GM21381 (cell line): ENCODE measurements around the gene DSP.

ENCODE experiments used
- ATAC-seq: cut with Tn5 transposase; IDR thresholded peaks from one replicate; pipeline ENCODE4 v1.9.1; 2021; ENCODE audit warnings: mild to moderate bottlenecking, moderate library complexity; ENCODE audit not compliant: unreplicated experiment

Gene DSP

DNA sequence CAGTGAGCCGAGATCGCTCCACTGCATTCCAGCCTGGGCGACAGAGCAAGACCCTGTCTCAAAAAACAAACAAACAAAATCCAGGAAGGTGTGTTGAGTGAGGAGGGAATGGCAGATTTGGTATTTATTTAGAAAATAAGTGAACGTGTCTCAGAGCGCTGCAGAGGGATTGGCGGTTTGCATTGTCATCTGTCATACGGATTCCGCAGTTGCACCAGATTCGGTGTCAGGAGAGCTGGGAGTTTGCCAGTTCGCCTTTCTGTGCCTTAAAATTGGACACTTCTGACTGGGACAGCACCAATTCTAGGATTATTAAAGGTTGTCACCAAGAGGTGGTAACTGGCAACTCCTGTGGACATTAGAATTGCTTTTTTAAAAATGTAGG lies 49.4 kb downstream of the DSP start:
- no peak for ATAC-seq

- no peak for ATAC-seq
Observed at GRCh38 chr6:7591770-7592169, 50.3 kb downstream of the DSP start.

DNA sequence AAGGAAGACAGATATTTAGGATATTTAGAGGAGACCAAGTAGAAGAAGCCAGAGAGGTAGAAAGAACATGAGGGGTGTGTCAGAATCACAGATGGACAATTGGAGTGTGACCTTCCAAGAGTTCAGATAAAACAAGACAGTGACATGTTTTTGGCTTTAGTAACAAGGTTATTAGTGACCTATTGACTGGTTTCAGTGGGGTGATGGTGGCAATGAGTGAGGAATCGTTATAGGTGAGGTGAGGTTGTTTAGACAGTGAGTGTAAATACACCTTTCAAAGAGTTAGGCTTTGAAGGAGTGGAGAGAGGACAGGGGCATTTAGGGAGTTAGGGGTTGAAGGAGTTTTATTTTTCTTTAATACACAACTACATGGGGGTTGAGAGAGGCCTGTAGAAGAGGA lies 51.8 kb downstream of the DSP start:
- no peak for ATAC-seq

GRCh38 chr6:7594579-7595125 lies 53.2 kb downstream of the DSP start:
- no peak for ATAC-seq

- ATAC-seq, result peak; percentile 23
Observed at GRCh38 chr6:7604003-7604402, 62.5 kb downstream of the DSP start.

- ATAC-seq, result peak; percentile 79
Observed at GRCh38 chr6:7604506-7604905, 63.0 kb downstream of the DSP start.

- no peak for ATAC-seq
Observed at GRCh38 chr6:7615611-7616383, 74.3 kb downstream of the DSP start.

DNA sequence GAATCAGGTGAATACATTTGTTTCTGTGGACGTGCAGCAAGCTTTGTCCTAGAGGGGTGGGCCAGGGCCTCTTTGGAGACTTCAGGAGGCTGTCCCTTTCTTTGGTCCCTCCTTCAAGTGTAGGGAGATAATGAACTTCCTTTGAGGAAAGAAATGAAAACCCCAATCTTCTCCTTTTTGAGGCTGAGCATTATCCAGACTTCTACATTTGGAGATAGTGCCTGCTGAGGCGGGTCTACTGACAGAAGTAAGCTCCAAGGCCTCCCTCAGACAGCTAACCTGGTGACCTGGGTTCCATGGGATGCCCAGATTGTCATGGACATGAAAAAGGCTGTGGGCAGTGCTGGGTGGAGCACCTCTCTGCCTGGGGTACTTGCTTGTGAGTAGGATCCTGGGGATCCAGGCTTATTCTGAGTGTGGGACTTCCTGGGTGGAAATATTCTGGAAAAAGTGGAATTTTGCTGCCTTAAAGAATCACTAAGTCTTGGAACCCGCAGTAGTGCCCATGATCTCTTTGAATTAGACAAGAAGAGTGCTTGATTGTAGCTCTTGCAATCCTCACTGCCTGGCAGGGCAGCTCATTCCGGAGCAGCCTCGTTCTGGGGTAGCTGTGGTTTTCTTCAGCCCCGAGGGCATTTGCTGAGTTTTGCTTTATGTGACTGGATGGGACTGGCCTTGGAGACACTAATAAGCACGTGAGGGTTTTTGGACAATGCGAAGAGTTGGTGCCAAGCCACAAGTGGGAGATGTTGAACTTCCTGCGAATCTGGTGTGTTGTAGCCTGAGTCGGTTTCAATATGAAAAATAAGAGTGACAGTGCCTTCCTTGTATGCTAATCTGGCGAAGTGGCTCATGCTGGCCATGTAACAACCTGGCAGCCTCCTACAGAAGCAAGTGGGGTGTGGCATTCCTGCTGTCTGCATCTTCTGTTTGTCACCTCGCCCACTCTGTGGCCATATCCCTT lies 76.6 kb downstream of the DSP start:
- ATAC-seq, result peak; percentile 54

GRCh38 chr6:7621761-7622160 lies 80.3 kb downstream of the DSP start:
- no peak for ATAC-seq

- ATAC-seq, result no peak
Observed at GRCh38 chr6:7624796-7625710, 83.6 kb downstream of the DSP start.

DNA sequence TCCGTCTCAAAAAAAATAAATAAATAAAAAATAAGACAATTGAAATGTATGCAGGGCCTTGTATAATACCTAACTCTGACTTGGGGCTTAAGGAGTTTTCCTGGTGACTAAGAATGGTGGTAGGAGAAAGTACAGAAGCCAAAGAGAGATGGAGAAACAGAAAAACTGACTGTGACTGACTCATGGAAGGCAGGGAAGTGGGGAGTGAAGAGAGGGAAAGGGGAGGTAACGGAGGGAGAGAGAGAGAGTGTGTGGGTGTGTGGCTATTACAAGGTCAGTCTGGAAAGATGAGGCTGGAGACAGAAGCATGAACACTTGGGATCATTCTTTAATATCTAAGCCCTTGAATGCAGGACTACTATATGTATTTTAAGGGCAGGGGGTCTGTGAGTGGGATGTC lies 87.0 kb downstream of the DSP start:
- no peak for ATAC-seq

- ATAC-seq, result no peak
Observed at GRCh38 chr6:7628909-7629308, 87.4 kb downstream of the DSP start.

DNA sequence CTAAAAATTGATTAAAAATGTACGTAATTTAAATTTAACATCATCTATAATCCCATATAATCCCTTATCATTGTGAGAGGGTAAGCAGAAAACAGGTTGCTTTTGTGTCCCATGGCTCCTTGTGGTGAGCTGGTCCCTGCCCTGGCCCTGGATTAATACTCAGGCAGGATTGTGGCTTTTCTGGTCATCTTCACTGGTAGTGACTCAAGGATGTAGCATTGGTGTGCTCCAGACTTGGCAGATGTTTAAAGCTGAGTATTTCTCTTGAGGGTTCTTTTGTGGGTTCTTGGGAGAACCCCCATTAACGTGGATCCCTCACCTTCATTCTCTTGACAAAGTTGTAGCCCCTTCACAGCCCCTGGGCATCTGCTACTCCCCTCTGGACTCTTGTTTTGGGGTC lies 87.8 kb downstream of the DSP start:
- ATAC-seq, result no peak

DNA sequence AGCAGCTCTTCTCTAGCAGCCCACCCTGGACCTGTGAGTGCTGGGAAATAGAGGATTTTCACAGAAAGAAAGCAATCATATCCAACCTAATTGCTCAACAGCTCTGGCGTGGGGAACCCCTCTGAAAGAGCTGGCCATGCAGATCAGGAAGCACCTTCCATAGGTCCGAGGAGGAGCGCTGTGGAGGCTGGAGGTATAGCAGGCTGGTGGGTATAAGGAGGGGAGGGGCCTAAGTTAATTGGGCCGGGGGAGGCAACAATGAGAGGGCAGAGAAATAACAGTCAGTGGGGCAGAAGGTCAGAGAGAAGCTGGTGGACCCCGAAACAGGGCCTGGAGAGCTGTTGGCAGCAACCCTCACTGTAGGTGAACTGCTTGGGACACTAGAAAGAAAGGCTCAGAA lies 89.3 kb downstream of the DSP start:
- no peak for ATAC-seq

- no peak for ATAC-seq
Observed at GRCh38 chr6:7631466-7631865, 90.0 kb downstream of the DSP start.

- no peak for ATAC-seq
Observed at GRCh38 chr6:7632501-7633290, 91.2 kb downstream of the DSP start.

DNA sequence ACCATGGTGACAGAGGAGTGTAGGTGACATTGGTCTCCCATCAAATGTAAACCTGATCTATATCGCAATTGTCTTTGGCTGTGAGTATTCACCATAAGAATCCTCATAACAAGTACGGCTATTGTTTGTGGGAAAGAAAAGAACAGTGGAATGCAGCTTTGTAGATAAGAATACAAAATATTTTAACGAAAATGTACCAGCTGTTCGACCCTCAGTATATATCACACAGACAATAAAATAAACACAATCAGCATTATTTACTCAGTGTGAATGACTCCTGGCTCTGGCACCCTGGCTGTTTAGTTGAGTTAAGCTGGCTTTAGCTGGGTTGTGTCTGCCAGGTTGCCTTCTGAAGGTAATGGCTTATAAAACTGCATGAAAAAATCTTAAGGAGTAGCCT lies 91.9 kb downstream of the DSP start:
- no peak for ATAC-seq

GRCh38 chr6:7636151-7636550 lies 94.7 kb downstream of the DSP start:
- no peak for ATAC-seq
